ENCODE results near the gene RNF220.

RNF220 gene

DNA sequence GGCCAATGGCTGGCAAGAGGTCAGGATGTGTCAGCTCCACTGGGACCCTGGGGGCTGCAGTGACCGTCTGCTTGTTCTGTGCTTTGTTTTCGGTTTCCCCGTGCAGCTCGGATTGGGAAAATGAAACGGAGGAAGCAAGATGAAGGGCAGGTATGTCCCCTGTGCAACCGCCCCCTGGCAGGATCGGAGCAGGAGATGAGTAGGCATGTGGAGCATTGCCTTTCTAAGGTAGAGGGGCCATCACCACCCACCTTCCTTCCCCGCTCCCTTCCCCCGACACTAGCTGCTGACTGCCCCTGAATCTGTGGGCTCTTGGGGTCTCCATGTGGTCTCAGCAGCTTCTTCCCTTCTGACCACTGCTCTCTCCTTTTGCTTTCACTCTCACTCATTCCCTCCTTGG, 230.4 kb downstream of the RNF220 start (continued):
- TF ChIP-seq, protein P1, sequence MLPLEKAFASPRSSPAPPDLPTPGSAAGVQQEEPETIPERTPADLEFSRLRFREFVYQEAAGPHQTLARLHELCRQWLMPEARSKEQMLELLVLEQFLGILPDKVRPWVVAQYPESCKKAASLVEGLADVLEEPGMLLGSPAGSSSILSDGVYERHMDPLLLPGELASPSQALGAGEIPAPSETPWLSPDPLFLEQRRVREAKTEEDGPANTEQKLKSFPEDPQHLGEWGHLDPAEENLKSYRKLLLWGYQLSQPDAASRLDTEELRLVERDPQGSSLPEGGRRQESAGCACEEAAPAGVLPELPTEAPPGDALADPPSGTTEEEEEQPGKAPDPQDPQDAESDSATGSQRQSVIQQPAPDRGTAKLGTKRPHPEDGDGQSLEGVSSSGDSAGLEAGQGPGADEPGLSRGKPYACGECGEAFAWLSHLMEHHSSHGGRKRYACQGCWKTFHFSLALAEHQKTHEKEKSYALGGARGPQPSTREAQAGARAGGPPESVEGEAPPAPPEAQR (tag by site-specific recombination; IDR thresholded peaks at IDR 0.05), result no peak

DNA sequence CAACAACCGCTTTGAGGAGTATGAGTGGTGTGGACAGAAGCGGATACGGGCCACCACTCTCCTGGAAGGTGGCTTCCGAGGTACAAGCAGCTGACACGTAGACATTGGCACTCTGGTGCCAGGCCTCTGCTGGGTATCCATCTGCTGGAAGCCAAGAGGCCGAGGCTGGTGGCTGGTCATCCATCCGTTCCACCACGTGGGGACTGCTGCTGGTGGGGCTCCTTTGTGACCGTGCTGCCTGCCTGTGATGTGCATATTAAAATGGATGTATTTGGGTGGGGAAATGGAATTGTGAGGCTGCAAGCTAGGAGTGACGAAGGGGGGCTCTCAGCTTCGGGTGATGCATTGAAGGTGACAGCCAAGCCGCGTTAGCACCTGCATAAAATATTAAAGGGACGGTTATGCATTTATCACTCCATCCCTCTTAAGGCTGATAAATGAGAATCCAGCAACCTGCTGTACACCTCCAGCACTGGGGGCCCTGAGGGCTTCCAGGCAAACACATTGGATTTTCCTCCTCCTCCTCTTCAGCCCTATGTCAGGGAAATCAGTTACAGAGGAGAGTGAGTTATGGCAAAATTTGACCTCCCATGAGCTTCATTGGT, 231.1 kb downstream of the RNF220 start:
- Histone ChIP-seq H3K4me3 (ENCODE audit: low read depth, low read length) (no peak overlapping the region), H3K36me3 (ENCODE audit: control insufficient read depth in 2 of 2, insufficient read depth in 1 of 2, low read length in 2 of 2) (peaks cover 0 to 85% of the 10 kb centered on the region in 2 experiments; a peak in 1 of 3 replicates), H3K4me1 (ENCODE audit: control insufficient read depth, insufficient read depth, low read length) (no peaks in the 10 kb centered on the region), H3K27ac (ENCODE audit: extremely low read depth, low read depth, low read length) (no peak overlapping the region), H3K9me3 (ENCODE audit: control insufficient read depth, insufficient read depth, low read depth, low read length) (no peaks in the 10 kb centered on the region)
- CTCF ChIA-PET, result interaction anchor here (0.9 to 7.3 kb wide), 3 partner anchors 16 to 419 kb away, joined by 4 to 47 read pairs (median 4); partner anchors contain the start of gene RNU5D-1
- POLR2A ChIA-PET, result interaction anchor here (0.6 to 1.2 kb wide), 2 partner anchors 26 to 534 kb away, joined by 3 to 4 read pairs; no protein-coding TSS in a partner anchor
- TF ChIP-seq OVOL3 (tag by site-specific recombination; IDR thresholded peaks at IDR 0.05) (no peak), ZNF707 (tag by site-specific recombination; IDR thresholded peaks at IDR 0.05) (no peak), ZNF701 (tag by site-specific recombination; IDR thresholded peaks at IDR 0.05) (no peak), ZNF623 (tag by site-specific recombination; IDR thresholded peaks at IDR 0.05) (no peak), ZNF658 (tag by site-specific recombination; IDR thresholded peaks at IDR 0.05) (no peak)
- TF ChIP-seq, protein P2, sequence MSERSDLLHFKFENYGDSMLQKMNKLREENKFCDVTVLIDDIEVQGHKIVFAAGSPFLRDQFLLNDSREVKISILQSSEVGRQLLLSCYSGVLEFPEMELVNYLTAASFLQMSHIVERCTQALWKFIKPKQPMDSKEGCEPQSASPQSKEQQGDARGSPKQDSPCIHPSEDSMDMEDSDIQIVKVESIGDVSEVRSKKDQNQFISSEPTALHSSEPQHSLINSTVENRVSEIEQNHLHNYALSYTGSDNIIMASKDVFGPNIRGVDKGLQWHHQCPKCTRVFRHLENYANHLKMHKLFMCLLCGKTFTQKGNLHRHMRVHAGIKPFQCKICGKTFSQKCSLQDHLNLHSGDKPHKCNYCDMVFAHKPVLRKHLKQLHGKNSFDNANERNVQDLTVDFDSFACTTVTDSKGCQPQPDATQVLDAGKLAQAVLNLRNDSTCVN (tag by site-specific recombination; optimal IDR thresholded peaks at IDR 0.05), result no peak

GRCh38 chr1:44636688-44637598, 231.9 kb downstream of the RNF220 start:
- H3K4me3 ChIP-seq (ENCODE audit: low read depth, low read length), result no peak overlapping the region
- H3K9me3 ChIP-seq (ENCODE audit: control insufficient read depth, insufficient read depth, low read depth, low read length), result no peaks in the 10 kb centered on the region
- H3K36me3 ChIP-seq (ENCODE audit: control insufficient read depth in 2 of 2, insufficient read depth in 1 of 2, low read length in 2 of 2), result peaks cover 0 to 92% of the 10 kb centered on the region in 2 experiments; a peak in 1 of 3 replicates
- POLR2A ChIA-PET, result interaction anchor here (0.6 kb wide), 1 partner anchor 938 kb away, joined by 5 read pairs; no protein-coding TSS in a partner anchor
- CTCF ChIA-PET, result interaction anchor here (0.9 to 2.5 kb wide), 3 partner anchors 28 to 419 kb away, joined by 4 to 8 read pairs (median 4); partner anchors contain the start of gene RNU5D-1
- TF ChIP-seq ZNF433 (tag by site-specific recombination; IDR thresholded peaks at IDR 0.05; ENCODE audit: low read depth) (no peak), ZBTB20 (tag by site-specific recombination; IDR thresholded peaks at IDR 0.05) (no peak), SALL2 (tag by site-specific recombination; IDR thresholded peaks at IDR 0.05; ENCODE audit: borderline replicate concordance) (no peak), ZNF629 (tag by site-specific recombination; IDR thresholded peaks at IDR 0.05) (no peak), ZNF140 (tag by site-specific recombination; IDR thresholded peaks at IDR 0.05) (no peak), ZNF223 (tag by site-specific recombination; IDR thresholded peaks at IDR 0.05) (no peak), ZNF777 (tag by site-specific recombination; IDR thresholded peaks at IDR 0.05; ENCODE audit: borderline replicate concordance) (no peak), ZNF501 (tag by site-specific recombination; IDR thresholded peaks at IDR 0.05) (no peak), ZNF514 (tag by site-specific recombination; IDR thresholded peaks at IDR 0.05) (no peak), GLIS1 (tag by site-specific recombination; IDR thresholded peaks at IDR 0.05) (no peak), ZNF449 (tag by site-specific recombination; IDR thresholded peaks at IDR 0.05) (no peak), ZNF133 (tag by site-specific recombination; IDR thresholded peaks at IDR 0.05) (no peak), SP7 (tag by site-specific recombination; IDR thresholded peaks at IDR 0.05) (no peak), ZNF2 (tag by site-specific recombination; IDR thresholded peaks at IDR 0.05) (no peak), ZSCAN16 (tag by site-specific recombination; IDR thresholded peaks at IDR 0.05) (no peak)
- TF ChIP-seq, protein P3, sequence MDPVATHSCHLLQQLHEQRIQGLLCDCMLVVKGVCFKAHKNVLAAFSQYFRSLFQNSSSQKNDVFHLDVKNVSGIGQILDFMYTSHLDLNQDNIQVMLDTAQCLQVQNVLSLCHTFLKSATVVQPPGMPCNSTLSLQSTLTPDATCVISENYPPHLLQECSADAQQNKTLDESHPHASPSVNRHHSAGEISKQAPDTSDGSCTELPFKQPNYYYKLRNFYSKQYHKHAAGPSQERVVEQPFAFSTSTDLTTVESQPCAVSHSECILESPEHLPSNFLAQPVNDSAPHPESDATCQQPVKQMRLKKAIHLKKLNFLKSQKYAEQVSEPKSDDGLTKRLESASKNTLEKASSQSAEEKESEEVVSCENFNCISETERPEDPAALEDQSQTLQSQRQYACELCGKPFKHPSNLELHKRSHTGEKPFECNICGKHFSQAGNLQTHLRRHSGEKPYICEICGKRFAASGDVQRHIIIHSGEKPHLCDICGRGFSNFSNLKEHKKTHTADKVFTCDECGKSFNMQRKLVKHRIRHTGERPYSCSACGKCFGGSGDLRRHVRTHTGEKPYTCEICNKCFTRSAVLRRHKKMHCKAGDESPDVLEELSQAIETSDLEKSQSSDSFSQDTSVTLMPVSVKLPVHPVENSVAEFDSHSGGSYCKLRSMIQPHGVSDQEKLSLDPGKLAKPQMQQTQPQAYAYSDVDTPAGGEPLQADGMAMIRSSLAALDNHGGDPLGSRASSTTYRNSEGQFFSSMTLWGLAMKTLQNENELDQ (tag by site-specific recombination; IDR thresholded peaks at IDR 0.05; ENCODE audit: low read depth), result no peak
- no peaks in the 10 kb centered on the region for H3K4me1 ChIP-seq (ENCODE audit: control insufficient read depth, insufficient read depth, low read length)
- no peak overlapping the region for H3K27ac ChIP-seq (ENCODE audit: extremely low read depth, low read depth, low read length)
